KMS-11 (cell line): Measurements from ENCODE around the gene ROPN1B.
"Not testable (repeated sequence)": the region's sequence is repeated elsewhere in the genome, so short reads cannot be mapped to it uniquely, and the experiment has no call there.

ENCODE experiments used
- H2AFZ ChIP-seq: fragments of 200-600 bp; sonication (generic); 2 replicates; pipeline ENCODE4 v1.6.1; 2016; ENCODE audit warnings: antibody characterized with exemption, mixed run types, low read depth
- H3K27ac ChIP-seq: fragments of 200-600 bp; sonication (generic); 2 replicates; pipeline ENCODE4 v1.6.1; 2016; ENCODE audit warnings: mild to moderate bottlenecking, mixed run types
- H3K27me3 ChIP-seq: fragments of 200-600 bp; sonication (generic); 2 replicates; pipeline ENCODE4 v1.6.1; 2017; ENCODE audit warnings: mild to moderate bottlenecking, low read depth, mixed run types, moderate library complexity; ENCODE audit not compliant: insufficient read depth
- H3K36me3 ChIP-seq: fragments of 200-600 bp; sonication (generic); 2 replicates; pipeline ENCODE4 v1.6.1; 2017; ENCODE audit warnings: mild to moderate bottlenecking, mixed run types; ENCODE audit not compliant: insufficient read depth
- H3K4me1 ChIP-seq: fragments of 200-600 bp; sonication (generic); 2 replicates; pipeline ENCODE4 v1.6.1; 2016; ENCODE audit warnings: mild to moderate bottlenecking, low read depth, mixed run types; ENCODE audit not compliant: poor library complexity, severe bottlenecking
- H3K4me2 ChIP-seq: fragments of 200-600 bp; sonication (generic); 2 replicates; pipeline ENCODE4 v1.7.0; 2016; ENCODE audit warnings: mild to moderate bottlenecking, mixed run types
- H3K4me3 ChIP-seq: fragments of 200-600 bp; sonication (generic); IDR thresholded peaks from 2 replicates; pipeline ENCODE4 v1.6.1; 2017; ENCODE audit warnings: low read depth, low read length, mixed read lengths; ENCODE audit not compliant: insufficient read depth
- H3K79me2 ChIP-seq: fragments of 200-600 bp; sonication (generic); 2 replicates; pipeline ENCODE4 v1.6.1; 2016; ENCODE audit warnings: low read depth, mixed run types; ENCODE audit not compliant: insufficient read depth
- H3K9ac ChIP-seq: fragments of 200-600 bp; sonication (generic); 2 replicates; pipeline ENCODE4 v1.6.1; 2016; ENCODE audit warnings: mild to moderate bottlenecking, mixed run types
- H4K20me1 ChIP-seq: fragments of 200-600 bp; sonication (generic); 2 replicates; pipeline ENCODE4 v1.6.1; 2016; ENCODE audit warnings: mild to moderate bottlenecking, mixed run types; ENCODE audit not compliant: insufficient read depth
- TF ChIP-seq, protein P1 (sequence below): fragments of 200-600 bp; sonication (generic); conservative IDR thresholded peaks from 2 replicates; pipeline ENCODE4 v1.6.1; 2017; ENCODE audit warnings: low read depth, mild to moderate bottlenecking, antibody characterized with exemption, low read length, moderate library complexity, mixed read lengths

Gene ROPN1B

GRCh38 chr3:125968701-125969592, at the start of gene ROPN1B:
TSS of gene ROPN1B (plus strand) at chr3:125969178. CDS start at chr3:125972055, 2,877 bp downstream.
- H3K4me3 ChIP-seq, H3K4me1 ChIP-seq, H3K9ac ChIP-seq, H3K27me3 ChIP-seq, H3K27ac ChIP-seq, H4K20me1 ChIP-seq, H3K4me2 ChIP-seq, H3K36me3 ChIP-seq, H3K79me2 ChIP-seq, H2AFZ ChIP-seq: not testable (repeated sequence)

- not testable (repeated sequence) for H3K27ac ChIP-seq, H3K9ac ChIP-seq, H3K4me2 ChIP-seq, H3K27me3 ChIP-seq, H3K79me2 ChIP-seq, H3K4me3 ChIP-seq, H2AFZ ChIP-seq, H3K36me3 ChIP-seq, H4K20me1 ChIP-seq
- peaks cover 12% of the 10 kb centered on the region for H3K4me1 ChIP-seq
Measured at GRCh38 chr3:125920191-125920590, 48.8 kb upstream of the ROPN1B start.

DNA sequence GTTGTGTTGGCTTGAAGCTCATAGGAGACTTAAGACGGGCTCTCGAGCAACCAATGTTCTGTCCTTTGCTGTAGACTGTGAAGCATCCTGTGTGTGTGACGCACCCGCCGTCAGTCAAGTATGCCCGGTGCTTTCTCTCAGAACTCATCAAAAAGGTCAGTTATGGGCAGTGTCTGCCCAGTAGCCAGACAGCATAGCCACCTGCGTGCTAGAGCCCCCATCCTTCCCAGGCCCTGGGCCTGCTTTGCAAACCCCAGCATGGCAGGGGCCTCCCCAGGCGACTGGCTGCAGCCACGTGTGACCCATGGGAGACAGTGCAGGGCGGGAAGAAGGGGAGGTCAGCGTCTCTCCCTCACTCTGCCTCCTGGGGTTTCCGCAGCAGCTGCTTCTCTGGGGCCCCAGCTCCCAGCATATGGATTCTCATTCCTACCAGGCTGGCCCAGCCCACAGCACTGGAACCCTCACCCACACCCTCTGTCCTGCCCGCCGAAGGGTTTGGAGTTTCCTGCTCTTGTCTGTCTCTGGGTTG, 48.2 kb upstream of the ROPN1B start:
- H3K4me2 ChIP-seq, H3K4me3 ChIP-seq, H4K20me1 ChIP-seq, H2AFZ ChIP-seq, H3K36me3 ChIP-seq, H3K27me3 ChIP-seq, H3K9ac ChIP-seq, H3K79me2 ChIP-seq, H3K27ac ChIP-seq: not testable (repeated sequence)
- H3K4me1 ChIP-seq, result peaks cover 12% of the 10 kb centered on the region

- not testable (repeated sequence) for H2AFZ ChIP-seq, H3K4me2 ChIP-seq, H3K36me3 ChIP-seq, H3K27me3 ChIP-seq, H3K27ac ChIP-seq, H3K79me2 ChIP-seq, H3K4me3 ChIP-seq, H3K9ac ChIP-seq, H4K20me1 ChIP-seq
- peaks cover 12% of the 10 kb centered on the region for H3K4me1 ChIP-seq
- TF ChIP-seq, protein P1, sequence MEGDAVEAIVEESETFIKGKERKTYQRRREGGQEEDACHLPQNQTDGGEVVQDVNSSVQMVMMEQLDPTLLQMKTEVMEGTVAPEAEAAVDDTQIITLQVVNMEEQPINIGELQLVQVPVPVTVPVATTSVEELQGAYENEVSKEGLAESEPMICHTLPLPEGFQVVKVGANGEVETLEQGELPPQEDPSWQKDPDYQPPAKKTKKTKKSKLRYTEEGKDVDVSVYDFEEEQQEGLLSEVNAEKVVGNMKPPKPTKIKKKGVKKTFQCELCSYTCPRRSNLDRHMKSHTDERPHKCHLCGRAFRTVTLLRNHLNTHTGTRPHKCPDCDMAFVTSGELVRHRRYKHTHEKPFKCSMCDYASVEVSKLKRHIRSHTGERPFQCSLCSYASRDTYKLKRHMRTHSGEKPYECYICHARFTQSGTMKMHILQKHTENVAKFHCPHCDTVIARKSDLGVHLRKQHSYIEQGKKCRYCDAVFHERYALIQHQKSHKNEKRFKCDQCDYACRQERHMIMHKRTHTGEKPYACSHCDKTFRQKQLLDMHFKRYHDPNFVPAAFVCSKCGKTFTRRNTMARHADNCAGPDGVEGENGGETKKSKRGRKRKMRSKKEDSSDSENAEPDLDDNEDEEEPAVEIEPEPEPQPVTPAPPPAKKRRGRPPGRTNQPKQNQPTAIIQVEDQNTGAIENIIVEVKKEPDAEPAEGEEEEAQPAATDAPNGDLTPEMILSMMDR, result peak; percentile 71
Measured at GRCh38 chr3:125921712-125922111, 47.3 kb upstream of the ROPN1B start.

- H3K4me1 ChIP-seq, H3K4me3 ChIP-seq, H3K36me3 ChIP-seq, H3K27me3 ChIP-seq, H3K79me2 ChIP-seq, H3K9ac ChIP-seq, H3K4me2 ChIP-seq, H3K27ac ChIP-seq, H4K20me1 ChIP-seq, H2AFZ ChIP-seq: not testable (repeated sequence)
Measured at GRCh38 chr3:125923324-125924115, 45.5 kb upstream of the ROPN1B start.

DNA sequence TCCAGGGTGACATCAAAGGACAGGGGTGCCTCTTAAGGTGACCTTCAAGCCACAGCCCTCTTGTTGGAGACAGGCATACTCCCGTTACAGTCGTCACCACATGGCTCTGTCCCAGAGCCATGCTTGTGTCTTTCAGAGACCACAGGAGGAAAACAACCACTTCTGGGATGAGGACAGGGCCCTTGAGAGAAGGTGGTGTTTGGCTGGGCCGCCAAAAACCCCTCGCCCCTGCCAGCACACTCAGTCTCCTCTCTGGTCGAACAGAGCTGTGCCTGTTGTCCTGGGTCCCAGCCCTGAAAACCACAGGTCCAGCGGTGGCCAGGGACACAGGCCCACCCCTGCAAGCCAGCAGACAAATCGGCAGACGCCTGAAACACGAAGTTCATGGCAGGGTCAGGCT, 44.7 kb upstream of the ROPN1B start:
- H2AFZ ChIP-seq, H3K4me1 ChIP-seq, H3K27ac ChIP-seq, H3K36me3 ChIP-seq, H3K9ac ChIP-seq, H3K4me3 ChIP-seq, H3K79me2 ChIP-seq, H3K27me3 ChIP-seq, H4K20me1 ChIP-seq, H3K4me2 ChIP-seq: not testable (repeated sequence)

DNA sequence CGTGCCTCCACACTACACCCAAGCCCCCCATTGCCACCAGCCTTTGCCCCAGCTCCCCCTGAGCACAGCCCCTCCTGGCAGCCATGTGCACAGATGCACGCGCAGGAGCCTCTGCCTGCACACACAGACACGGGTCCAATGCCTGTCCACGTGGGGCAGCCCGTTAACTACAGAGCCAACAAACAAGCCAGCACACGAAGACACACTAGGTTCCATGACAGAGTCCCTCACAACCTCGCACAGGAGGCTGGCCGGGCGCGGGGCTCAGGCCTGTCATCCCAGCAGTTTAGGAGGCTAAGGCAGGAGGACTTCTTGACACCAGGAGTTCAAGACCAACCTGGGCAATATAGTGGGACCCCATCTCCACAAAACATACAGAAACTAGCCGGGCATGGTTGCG, 43.3 kb upstream of the ROPN1B start:
- not testable (repeated sequence) for H4K20me1 ChIP-seq, H3K4me1 ChIP-seq, H3K4me3 ChIP-seq, H3K79me2 ChIP-seq, H2AFZ ChIP-seq, H3K4me2 ChIP-seq, H3K36me3 ChIP-seq, H3K9ac ChIP-seq, H3K27me3 ChIP-seq, H3K27ac ChIP-seq
